Osteoblast (primary cell): Measurements from ENCODE around the gene POGK. TPM values are rescaled to one million over a fixed set of nuclear protein-coding genes. Genes with fewer than 3 reads are reported as not detected.

Source experiments
- DNase-seq: peaks from one replicate; pipeline ENCODE4 v3.0.0; 2011; ENCODE audit warnings: low spot score, mixed read lengths; ENCODE audit not compliant: insufficient read length; ENCODE audit errors: missing footprints
- H2AFZ ChIP-seq: 2 replicates; pipeline ENCODE4 v1.6.0; 2011; ENCODE audit warnings: mild to moderate bottlenecking, low read length
- H3K27ac ChIP-seq: 2 replicates; pipeline ENCODE4 v1.5.1; 2011; ENCODE audit warnings: mild to moderate bottlenecking, low read depth, low read length, moderate library complexity
- H3K27me3 ChIP-seq: 2 replicates; pipeline ENCODE4 v1.6.0; 2012; ENCODE audit warnings: mild to moderate bottlenecking, control low read depth, inconsistent platforms, low read length, moderate library complexity; ENCODE audit not compliant: insufficient read depth
- H3K36me3 ChIP-seq: 2 replicates; pipeline ENCODE4 v1.5.1; 2011; ENCODE audit warnings: mild to moderate bottlenecking, low read length, control low read depth, moderate library complexity; ENCODE audit not compliant: insufficient read depth
- H3K4me1 ChIP-seq: 2 replicates; pipeline ENCODE4 v1.5.1; 2011; ENCODE audit warnings: mild to moderate bottlenecking, low read length, control low read depth, moderate library complexity; ENCODE audit not compliant: insufficient read depth
- H3K4me2 ChIP-seq: 2 replicates; pipeline ENCODE4 v1.6.0; 2011; ENCODE audit warnings: mild to moderate bottlenecking, low read length; ENCODE audit not compliant: insufficient read depth
- H3K4me3 ChIP-seq: fragments of 200-600 bp; sonication (generic); 3 replicates; pipeline ENCODE4 v1.5.1; 2012; ENCODE audit warnings: mild to moderate bottlenecking, low read length, inconsistent platforms; ENCODE audit not compliant: insufficient read depth
- H3K79me2 ChIP-seq: 2 replicates; pipeline ENCODE4 v1.6.0; 2012; ENCODE audit warnings: mild to moderate bottlenecking, low read length, control low read depth, inconsistent platforms; ENCODE audit not compliant: insufficient read depth
- H3K9me3 ChIP-seq: 2 replicates; pipeline ENCODE4 v1.5.1; 2011; ENCODE audit warnings: low read depth, low read length, control low read depth
- H4K20me1 ChIP-seq: 2 replicates; pipeline ENCODE4 v1.6.0; 2012; ENCODE audit warnings: mild to moderate bottlenecking, low read length, control low read depth; ENCODE audit not compliant: insufficient read depth
- CTCF ChIP-seq: IDR thresholded peaks from 2 replicates; pipeline ENCODE4 v1.5.1; 2011; ENCODE audit warnings: mild to moderate bottlenecking, low read depth, low read length, moderate library complexity; ENCODE audit errors: extremely low read depth
- total RNA-seq: library from RNA; depleted of rRNA; stranded (reverse); fragments of >200 nt; gene quantifications from 2 replicates; pipeline ENCODE4 v1.2.3, GENCODE V29; 2012

The POGK gene
- 30.0 and 30.1 TPM in 2 replicates for total RNA-seq

- peaks cover 1% of the 10 kb centered on the region for H3K27me3 ChIP-seq
- H3K79me2 ChIP-seq = peaks cover 27% of the 10 kb centered on the region
- H3K27ac ChIP-seq = peak within 1 kb of the TSS; percentile 74
- no peak for TF ChIP-seq CTCF
- peak within 1 kb of the TSS; percentile 94 for H2AFZ ChIP-seq
- peak; percentile 99 for DNase-seq
- H4K20me1 ChIP-seq = peaks cover 17% of the 10 kb centered on the region
- peak within 1 kb of the TSS; percentile 77 for H3K4me3 ChIP-seq
- peaks cover 26% of the 10 kb centered on the region for H3K36me3 ChIP-seq
- H3K4me1 ChIP-seq = peaks cover 32% of the 10 kb centered on the region
- H3K9me3 ChIP-seq = no peaks in the 10 kb centered on the region
- peak within 1 kb of the TSS; percentile 93 for H3K4me2 ChIP-seq
Measured at GRCh38 chr1:166838766-166839599, at the start of gene POGK. POGK (plus strand) TSS chr1:166839475; CDS start chr1:166840957, 1,482 bp downstream.

DNA sequence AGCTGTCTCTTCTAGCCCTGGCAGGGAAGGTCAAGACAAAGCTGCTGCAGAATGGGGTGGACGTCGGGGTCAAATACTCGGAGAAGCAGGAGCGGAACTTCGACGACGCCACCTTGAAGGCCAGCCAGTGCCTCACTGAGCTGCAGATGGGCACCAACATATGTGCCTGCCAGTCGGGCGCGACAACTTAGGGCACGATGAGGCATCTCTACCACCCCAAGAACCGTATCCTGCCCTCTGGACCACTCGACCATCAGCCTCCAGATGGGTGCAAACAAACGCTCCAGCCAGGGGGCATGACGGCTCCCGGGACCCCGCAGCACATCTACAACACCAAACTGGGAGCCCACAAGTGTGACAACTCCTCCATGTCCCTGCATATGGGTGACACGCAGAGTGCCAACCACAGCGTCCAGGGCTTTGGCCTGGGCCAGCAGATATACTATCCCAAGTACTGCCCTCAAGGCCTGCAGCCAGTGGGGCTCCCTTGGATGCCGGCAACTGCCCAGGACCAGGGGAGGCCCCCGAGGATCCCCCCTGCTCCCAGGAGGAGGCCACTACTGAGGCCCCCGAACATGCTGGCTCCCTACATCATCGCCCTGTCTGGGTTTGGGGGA, 42.5 kb upstream of the POGK start:
- no peak for DNase-seq
- no peaks in the 10 kb centered on the region for H3K27me3 ChIP-seq

DNA sequence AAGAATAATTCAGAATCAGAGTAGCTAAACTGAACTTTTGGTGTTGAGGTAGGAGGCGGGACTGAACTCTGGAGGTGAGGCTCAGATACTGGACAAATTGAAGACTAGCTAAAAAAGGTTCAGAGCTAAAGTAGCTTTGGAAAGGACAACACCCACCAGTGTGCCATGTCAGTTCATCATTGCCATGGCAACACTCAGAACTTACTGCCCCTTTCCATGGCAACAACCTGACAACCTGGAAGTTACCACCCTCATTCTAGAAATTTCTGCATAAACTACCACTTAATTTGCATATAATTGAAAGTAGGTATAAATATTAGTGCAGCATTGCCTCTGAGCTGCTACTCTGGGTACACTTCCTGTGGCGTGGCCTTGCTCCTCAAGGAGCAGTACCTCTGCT, 30.3 kb upstream of the POGK start:
- H4K20me1 ChIP-seq = no peaks in the 10 kb centered on the region
- H3K4me3 ChIP-seq = no peak overlapping the region
- H2AFZ ChIP-seq = no peak overlapping the region
- no peaks in the 10 kb centered on the region for H3K9me3 ChIP-seq
- no peak for DNase-seq
- no peaks in the 10 kb centered on the region for H3K4me1 ChIP-seq
- no peaks in the 10 kb centered on the region for H3K79me2 ChIP-seq
- no peak overlapping the region for H3K4me2 ChIP-seq
- H3K27ac ChIP-seq = no peak overlapping the region
- TF ChIP-seq CTCF = no peak
- H3K36me3 ChIP-seq = no peaks in the 10 kb centered on the region
- no peaks in the 10 kb centered on the region for H3K27me3 ChIP-seq

More for the DNA sequence above, 42.5 kb upstream of the POGK start:
- Histone ChIP-seq H4K20me1 (no peaks in the 10 kb centered on the region), H3K79me2 (no peaks in the 10 kb centered on the region), H3K27ac (no peak overlapping the region), H3K4me3 (no peak overlapping the region), H2AFZ (no peak overlapping the region), H3K9me3 (no peaks in the 10 kb centered on the region), H3K36me3 (no peaks in the 10 kb centered on the region), H3K4me1 (no peaks in the 10 kb centered on the region), H3K4me2 (no peak overlapping the region)
- TF ChIP-seq CTCF = no peak

GRCh38 chr1:166811691-166812090, 27.6 kb upstream of the POGK start:
- no peak for TF ChIP-seq CTCF
- no peak for DNase-seq
- no peak overlapping the region for H3K4me2 ChIP-seq
- no peaks in the 10 kb centered on the region for H3K79me2 ChIP-seq
- H3K9me3 ChIP-seq = no peaks in the 10 kb centered on the region
- no peak overlapping the region for H3K27ac ChIP-seq
- no peaks in the 10 kb centered on the region for H3K27me3 ChIP-seq
- H4K20me1 ChIP-seq = no peaks in the 10 kb centered on the region
- no peaks in the 10 kb centered on the region for H3K4me1 ChIP-seq
- H3K4me3 ChIP-seq = no peak overlapping the region
- no peak overlapping the region for H2AFZ ChIP-seq
- H3K36me3 ChIP-seq = no peaks in the 10 kb centered on the region
